HEK293 (cell line): ENCODE measurements around the gene HAUS6.

Source experiments
- ATF2 ChIP-seq: fragments of 450-650 bp; formaldehyde crosslinking; IDR thresholded peaks from 2 replicates; pipeline ENCODE4 v1.5.1; 2016; ENCODE audit warnings: missing biosample characterization, missing genetic modification characterization, low read depth
- CTCF ChIP-seq: fragments of 450-650 bp; formaldehyde crosslinking; IDR thresholded peaks from 2 replicates; pipeline ENCODE4 v1.5.1; 2016; ENCODE audit warnings: missing biosample characterization, missing genetic modification characterization
- GLI4 ChIP-seq: fragments of 450-650 bp; formaldehyde crosslinking; IDR thresholded peaks from 2 replicates; pipeline ENCODE4 v1.5.1; 2016; ENCODE audit warnings: missing biosample characterization, missing genetic modification characterization
- HOXC10 ChIP-seq: sonication (generic); formaldehyde crosslinking; IDR thresholded peaks from 2 replicates; pipeline ENCODE4 v1.8.1; 2023; ENCODE audit warnings: mild to moderate bottlenecking, missing genetic modification reagents
- IKZF3 ChIP-seq: fragments of 450-650 bp; IDR thresholded peaks from 2 replicates; pipeline ENCODE4 v1.5.0; 2018; ENCODE audit warnings: missing biosample characterization, mild to moderate bottlenecking, missing genetic modification characterization, moderate library complexity
- REPIN1 ChIP-seq: fragments of 450-650 bp; formaldehyde crosslinking; IDR thresholded peaks from 2 replicates; pipeline ENCODE4 v1.5.1; 2017; ENCODE audit warnings: missing biosample characterization, missing genetic modification characterization, low read depth
- TRIM28 ChIP-seq: IDR thresholded peaks from 2 replicates; pipeline ENCODE4 v1.6.1; 2011; ENCODE audit warnings: low read length, control low read depth, borderline replicate concordance
- YY1 ChIP-seq: fragments of 450-650 bp; formaldehyde crosslinking; IDR thresholded peaks from 2 replicates; pipeline ENCODE4 v1.5.1; 2018; ENCODE audit warnings: missing biosample characterization, missing genetic modification characterization
- ZBTB21 ChIP-seq: fragments of 450-650 bp; formaldehyde crosslinking; IDR thresholded peaks from 2 replicates; pipeline ENCODE4 v1.5.1; 2017; ENCODE audit warnings: missing biosample characterization, missing genetic modification characterization
- ZFP3 ChIP-seq: fragments of 450-650 bp; formaldehyde crosslinking; IDR thresholded peaks from 2 replicates; pipeline ENCODE4 v1.5.1; 2016; ENCODE audit warnings: low read depth, missing biosample characterization, missing genetic modification characterization
- ZNF10 ChIP-seq: fragments of 450-650 bp; formaldehyde crosslinking; IDR thresholded peaks from 2 replicates; pipeline ENCODE4 v1.5.1; 2017; ENCODE audit warnings: missing biosample characterization, missing genetic modification characterization
- ZNF398 ChIP-seq: fragments of 450-650 bp; formaldehyde crosslinking; IDR thresholded peaks from 2 replicates; pipeline ENCODE4 v1.5.1; 2017; ENCODE audit warnings: missing biosample characterization, missing genetic modification characterization
- ZNF704 ChIP-seq: fragments of 450-650 bp; formaldehyde crosslinking; IDR thresholded peaks from 2 replicates; pipeline ENCODE4 v1.5.1; 2016; ENCODE audit warnings: missing biosample characterization, missing genetic modification characterization
- ZNF843 ChIP-seq: fragments of 450-650 bp; formaldehyde crosslinking; IDR thresholded peaks from 2 replicates; pipeline ENCODE4 v1.5.1; 2016; ENCODE audit warnings: missing biosample characterization, missing genetic modification characterization

- no peak for TF ChIP-seq CTCF
- TF ChIP-seq ZNF398: no peak
- no peak for TF ChIP-seq REPIN1
- TF ChIP-seq GLI4 (tag by site-specific recombination): no peak
- TF ChIP-seq IKZF3 (tag by site-specific recombination): no peak
- TF ChIP-seq ZFP3 (tag by site-specific recombination): no peak
- TF ChIP-seq YY1 (tag by site-specific recombination): no peak
- TF ChIP-seq HOXC10: no peak
- TF ChIP-seq ZNF10 (tag by site-specific recombination): no peak
- TF ChIP-seq TRIM28: no peak
- no peak for TF ChIP-seq ZNF704
- TF ChIP-seq ATF2 (tag by site-specific recombination): no peak
- no peak for TF ChIP-seq ZBTB21
- no peak for TF ChIP-seq ZNF843 (tag by site-specific recombination)
Measured at GRCh38 chr9:19036611-19037010, 66.1 kb downstream of the HAUS6 start.
